Neuronal stem cell (in vitro differentiated cells): ENCODE results near the gene SCN1A.
"Not testable (repeated sequence)": the region's sequence is repeated elsewhere in the genome, so short reads cannot be mapped to it uniquely, and the experiment has no call there.

Source experiments
- DNase-seq: peaks from one replicate; pipeline ENCODE4 v3.0.0-alpha.2; 2013; ENCODE audit warnings: low spot score
- H2AFZ ChIP-seq: one replicate; pipeline ENCODE4 v1.6.1; 2013; ENCODE audit warnings: mild to moderate bottlenecking, low read length, inconsistent platforms
- H2AK5ac ChIP-seq: 2 replicates; pipeline ENCODE4 v1.6.1; 2013; ENCODE audit warnings: low read depth, mild to moderate bottlenecking, inconsistent platforms, low read length, moderate library complexity, mixed read lengths
- H2BK120ac ChIP-seq: 2 replicates; pipeline ENCODE4 v1.6.1; 2013; ENCODE audit warnings: low read depth, mild to moderate bottlenecking, inconsistent platforms, low read length, moderate library complexity, mixed read lengths
- H2BK12ac ChIP-seq: one replicate; pipeline ENCODE4 v1.6.1; 2013; ENCODE audit warnings: low read length, inconsistent platforms
- H2BK15ac ChIP-seq: 2 replicates; pipeline ENCODE4 v1.6.1; 2013; ENCODE audit warnings: mild to moderate bottlenecking, low read length, inconsistent platforms, mixed read lengths
- H2BK5ac ChIP-seq: one replicate; pipeline ENCODE4 v1.6.1; 2013; ENCODE audit warnings: inconsistent platforms, mild to moderate bottlenecking, low read length, moderate library complexity
- H3K14ac ChIP-seq: one replicate; pipeline ENCODE4 v1.6.1; 2013; ENCODE audit warnings: low read length, inconsistent platforms
- H3K18ac ChIP-seq: 2 replicates; pipeline ENCODE4 v1.6.1; 2013; ENCODE audit warnings: low read length, inconsistent platforms
- H3K23ac ChIP-seq: 2 replicates; pipeline ENCODE4 v1.6.1; 2013; ENCODE audit warnings: low read depth, mild to moderate bottlenecking, mixed read lengths, low read length, inconsistent platforms; ENCODE audit not compliant: poor library complexity
- H3K27ac ChIP-seq: replicated peaks from 3 replicates; pipeline ENCODE4 v1.5.1; 2013; ENCODE audit warnings: low read length, inconsistent platforms
- H3K27me3 ChIP-seq, 3 experiments: 2 replicates each; pipeline ENCODE4 v1.6.1; 2013; ENCODE audit warnings: low read length in 3 of 3, mild to moderate bottlenecking in 2 of 3, inconsistent platforms in 1 of 3, low read depth in 1 of 3, mixed read lengths in 1 of 3, moderate library complexity in 1 of 3; ENCODE audit not compliant: control insufficient read depth in 3 of 3, insufficient read depth in 3 of 3
- H3K36me3 ChIP-seq, 2 donors: replicated peaks in 1 of 2; 2 replicates each; pipeline ENCODE4 v1.6.1; 2013; ENCODE audit warnings: low read length in 2 of 2; ENCODE audit not compliant: control insufficient read depth in 2 of 2, insufficient read depth in 2 of 2
- H3K4ac ChIP-seq: 2 replicates; pipeline ENCODE4 v1.6.1; 2013; ENCODE audit warnings: inconsistent platforms, mild to moderate bottlenecking, low read length, moderate library complexity
- H3K4me1 ChIP-seq, 2 donors: 1 replicate in 1 of 2; 2 replicates in 1 of 2; pipeline ENCODE4 v1.6.1; 2013; ENCODE audit warnings: low read length in 2 of 2, low read depth in 1 of 2; ENCODE audit not compliant: control insufficient read depth in 2 of 2, insufficient read depth in 1 of 2
- H3K4me2 ChIP-seq: one replicate; pipeline ENCODE4 v1.6.1; 2013; ENCODE audit warnings: mild to moderate bottlenecking, low read length, inconsistent platforms; ENCODE audit not compliant: insufficient read depth, poor library complexity, severe bottlenecking
- H3K4me3 ChIP-seq, 2 donors: 2 replicates each; pipeline ENCODE4 v1.5.1; 2013; ENCODE audit warnings: low read length in 2 of 2, mild to moderate bottlenecking in 2 of 2, inconsistent platforms in 1 of 2, moderate library complexity in 1 of 2
- H3K79me1 ChIP-seq: one replicate; pipeline ENCODE4 v1.6.1; 2013; ENCODE audit warnings: low read depth, mild to moderate bottlenecking, inconsistent platforms, low read length, moderate library complexity
- H3K9ac ChIP-seq: one replicate; pipeline ENCODE4 v1.6.1; 2013; ENCODE audit warnings: mild to moderate bottlenecking, low read depth, low read length, inconsistent platforms; ENCODE audit not compliant: poor library complexity
- H3K9me3 ChIP-seq, 2 donors: replicated peaks in 1 of 2; 2 replicates each; pipeline versions ENCODE3 to v1.6.1; 2013; ENCODE audit warnings: low read length in 2 of 2, mild to moderate bottlenecking in 2 of 2, inconsistent platforms in 1 of 2, low read depth in 1 of 2, mixed read lengths in 1 of 2, moderate library complexity in 1 of 2; ENCODE audit not compliant: control insufficient read depth in 2 of 2, insufficient read depth in 1 of 2
- H4K8ac ChIP-seq: one replicate; pipeline ENCODE4 v1.6.1; 2013; ENCODE audit warnings: low read depth, mild to moderate bottlenecking, inconsistent platforms, low read length, moderate library complexity
- H4K91ac ChIP-seq: one replicate; pipeline ENCODE4 v1.6.1; 2013; ENCODE audit warnings: low read length, low read depth, mild to moderate bottlenecking, inconsistent platforms; ENCODE audit not compliant: poor library complexity
- WGBS, 2 donors: extraction: QIAGEN DNeasy Blood & Tissue Kit; methylation state at CpG; one replicate each; pipeline ENCODE4 v1.1.7; 2013; ENCODE audit warnings: missing lambda C conversion rate in 2 of 2, mixed read lengths in 1 of 2; ENCODE audit not compliant: insufficient read length in 2 of 2, insufficient replicate concordance in 1 of 2; ENCODE audit errors: extremely low coverage in 2 of 2; 5-methylcytosine and 5-hydroxymethylcytosine counted together

Gene SCN1A

DNA sequence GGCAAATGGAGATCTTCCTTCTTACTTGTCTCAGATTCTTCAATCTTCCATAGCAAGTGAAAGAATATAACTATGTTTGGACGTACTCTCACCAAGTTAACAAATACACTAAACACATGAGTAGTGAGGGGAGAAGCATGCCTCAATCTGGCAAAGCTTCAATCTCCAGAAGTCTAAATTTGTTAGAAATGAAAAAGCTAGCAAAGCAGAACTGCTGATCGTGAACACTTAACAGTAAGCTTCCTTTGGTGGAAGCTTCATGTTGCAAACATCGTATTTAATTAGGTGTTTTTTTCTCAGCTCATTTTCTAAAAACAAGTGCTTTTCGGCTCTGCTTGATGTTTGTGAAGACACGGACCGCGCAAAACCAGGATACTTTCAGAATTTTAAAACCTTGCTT lies 12.7 kb upstream of the SCN1A start:
- Histone ChIP-seq H3K9ac (no peak overlapping the region), H2BK12ac (no peak overlapping the region), H3K18ac (no peak overlapping the region), H3K23ac (no peak overlapping the region), H3K27me3 (no peaks in the 10 kb centered on the region), H3K4ac (no peak overlapping the region), H3K9me3 (no peaks in the 10 kb centered on the region), H2BK15ac (no peak overlapping the region), H3K36me3 (no peaks in the 10 kb centered on the region), H4K8ac (no peak overlapping the region), H2AFZ (no peak overlapping the region), H2BK120ac (no peak overlapping the region), H3K14ac (no peak overlapping the region), H3K79me1 (no peaks in the 10 kb centered on the region), H2BK5ac (no peak overlapping the region), H3K4me3 (no peak overlapping the region), H4K91ac (no peak overlapping the region), H3K4me1 (no peaks in the 10 kb centered on the region), H3K27ac (no peak overlapping the region), H3K4me2 (no peak overlapping the region), H2AK5ac (no peak overlapping the region)
- no CpG with 5 or more reads among the region's 7 CpGs for WGBS, 2 donors
- no peak for DNase-seq

DNA sequence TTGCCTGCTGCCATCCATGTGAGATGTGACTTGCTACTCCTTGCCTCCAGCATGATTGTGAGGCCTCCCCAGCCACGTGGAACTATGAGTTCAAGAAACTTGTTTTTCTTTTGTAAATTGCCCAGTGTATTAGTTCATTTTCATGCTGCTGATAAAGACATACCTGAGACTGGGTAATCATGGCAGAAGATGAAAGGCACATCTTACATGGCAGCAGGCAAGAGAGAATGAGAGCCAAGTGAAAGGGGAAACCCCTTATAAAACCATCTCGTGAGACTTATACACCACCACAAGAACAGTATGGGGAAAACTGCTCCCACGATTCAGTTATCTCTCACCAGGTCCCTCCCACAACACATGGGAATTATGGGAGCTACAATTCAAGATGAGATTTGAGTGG lies 11.7 kb upstream of the SCN1A start:
- not testable (repeated sequence) for DNase-seq, H2AFZ ChIP-seq, H2BK120ac ChIP-seq, H3K4me2 ChIP-seq, H3K9ac ChIP-seq, H3K18ac ChIP-seq, H4K91ac ChIP-seq, H3K14ac ChIP-seq, H3K4me3 ChIP-seq, H3K27me3 ChIP-seq, H3K23ac ChIP-seq, H3K27ac ChIP-seq, H3K79me1 ChIP-seq, H3K4me1 ChIP-seq, H2BK12ac ChIP-seq, H4K8ac ChIP-seq, H3K4ac ChIP-seq, H3K36me3 ChIP-seq, H2BK5ac ChIP-seq, H2AK5ac ChIP-seq, H3K9me3 ChIP-seq, H2BK15ac ChIP-seq
- no CpG with 5 or more reads among the region's 3 CpGs for WGBS, 2 donors

DNA sequence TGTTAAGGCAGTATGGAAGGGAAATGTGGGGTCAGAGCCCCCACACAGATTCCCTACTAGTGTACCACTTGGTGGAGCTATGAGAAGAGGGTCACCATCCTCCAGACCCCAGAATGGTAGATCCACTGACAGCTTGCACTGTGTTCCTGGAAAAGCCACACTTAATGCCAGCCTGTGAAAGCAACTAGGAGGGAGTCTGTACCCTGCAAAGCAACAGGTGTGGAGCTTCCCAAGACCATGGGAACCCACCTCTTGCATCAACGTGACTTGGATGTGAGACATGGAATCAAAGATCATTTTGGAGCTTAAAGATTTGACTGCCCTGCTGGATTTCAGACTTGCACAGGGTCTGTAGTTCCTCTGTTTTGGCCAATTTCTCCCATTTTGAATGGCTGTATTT lies 10.8 kb upstream of the SCN1A start:
- Histone ChIP-seq H3K9me3 (no peaks in the 10 kb centered on the region), H3K9ac (no peak overlapping the region), H2BK5ac (no peak overlapping the region), H2BK12ac (no peak overlapping the region), H3K4ac (no peak overlapping the region), H3K4me3 (no peak overlapping the region), H3K79me1 (no peaks in the 10 kb centered on the region), H3K36me3 (no peaks in the 10 kb centered on the region), H3K4me1 (no peaks in the 10 kb centered on the region), H4K8ac (no peak overlapping the region), H3K27ac (no peak overlapping the region), H2AK5ac (no peak overlapping the region), H2BK15ac (no peak overlapping the region), H2AFZ (no peak overlapping the region), H4K91ac (no peak overlapping the region), H3K18ac (no peak overlapping the region), H2BK120ac (no peak overlapping the region), H3K23ac (no peak overlapping the region), H3K14ac (no peak overlapping the region), H3K27me3 (no peaks in the 10 kb centered on the region), H3K4me2 (no peak overlapping the region)
- WGBS, 2 donors, result no CpG with 5 or more reads among the region's 1 CpG
- DNase-seq, result no peak

DNA sequence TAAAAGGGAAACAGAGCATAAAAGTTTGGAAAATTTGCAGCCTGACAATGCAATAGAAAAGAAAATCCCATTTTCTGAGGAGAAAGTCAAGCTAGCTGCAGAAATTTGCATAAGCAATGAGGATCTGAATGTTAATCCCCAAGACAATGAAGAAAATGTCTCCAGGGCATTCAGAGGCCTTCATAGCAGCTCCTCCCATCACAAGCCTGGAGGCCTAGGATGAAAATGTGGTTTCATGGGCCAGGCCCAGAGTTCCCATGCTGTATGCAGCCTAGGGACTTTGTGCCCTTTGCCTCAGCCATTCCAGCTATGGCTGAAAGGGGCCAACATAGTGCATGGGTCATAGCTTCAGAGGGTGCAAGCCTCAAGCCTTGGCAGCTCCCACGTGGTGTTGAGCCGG lies 10.3 kb upstream of the SCN1A start:
- H4K8ac ChIP-seq, result no peak overlapping the region
- H3K27ac ChIP-seq, result no peak overlapping the region
- H3K18ac ChIP-seq, result no peak overlapping the region
- no peaks in the 10 kb centered on the region for H3K9me3 ChIP-seq
- no peak overlapping the region for H2BK15ac ChIP-seq
- no peaks in the 10 kb centered on the region for H3K4me1 ChIP-seq
- no peak overlapping the region for H2BK12ac ChIP-seq
- H3K4me3 ChIP-seq, result no peak overlapping the region
- H3K4me2 ChIP-seq, result no peak overlapping the region
- no peaks in the 10 kb centered on the region for H3K27me3 ChIP-seq
- H3K14ac ChIP-seq, result no peak overlapping the region
- WGBS, 2 donors, result no CpG with 5 or more reads among the region's 2 CpGs
- H4K91ac ChIP-seq, result no peak overlapping the region
- H3K23ac ChIP-seq, result no peak overlapping the region
- no peaks in the 10 kb centered on the region for H3K36me3 ChIP-seq
- H2BK120ac ChIP-seq, result no peak overlapping the region
- H3K79me1 ChIP-seq, result no peaks in the 10 kb centered on the region
- H2AFZ ChIP-seq, result no peak overlapping the region
- no peak overlapping the region for H3K9ac ChIP-seq
- no peak overlapping the region for H2BK5ac ChIP-seq
- H3K4ac ChIP-seq, result no peak overlapping the region
- DNase-seq, result no peak
- H2AK5ac ChIP-seq, result no peak overlapping the region
